SK-N-SH (cell line): ENCODE data around the gene MICB. TPM values are rescaled to one million over a fixed set of nuclear protein-coding genes. Genes with fewer than 3 reads are reported as not detected.
A peak's percentile ranks its signal among the peaks of the same experiment; 100 is the strongest.

ENCODE experiments used
- CTCF ChIA-PET: fragments of 300-600, 350-600 bp; formaldehyde crosslinking; extraction: SDS; loops from one replicate; lab custom pipeline; 2021; lab: Yijun Ruan, JAX
- POLR2A ChIA-PET: fragments of 350-600 bp; sonication (Branson Sonifier 250); formaldehyde crosslinking; extraction: SDS; loops from one replicate; lab custom pipeline; 2020; ENCODE audit warnings: antibody characterized with exemption, inconsistent platforms; lab: Yijun Ruan, JAX
- DNase-seq: peaks from one replicate; pipeline ENCODE4 v3.0.0; 2012
- H2AFZ ChIP-seq: fragments of 200-600 bp; sonication (generic); 2 replicates; pipeline ENCODE4 v1.8.1; 2016; ENCODE audit warnings: antibody characterized with exemption, mild to moderate bottlenecking, low read depth
- H3F3A ChIP-seq: fragments of 200-600 bp; sonication (generic); replicated peaks from 2 replicates; pipeline ENCODE3; 2016; ENCODE audit warnings: antibody characterized with exemption, mild to moderate bottlenecking; ENCODE audit not compliant: insufficient read depth
- H3K27ac ChIP-seq, 2 experiments: fragments of 200-500 bp in 1 of 2; fragments of 200-600 bp in 1 of 2; sonication (Bioruptor generic) in 1 of 2; sonication (generic), shearing (Covaris generic) in 1 of 2; 2 replicates each; pipeline versions ENCODE4 v1.5.1 to v1.6.1; 2014 to 2016; ENCODE audit warnings: low read depth in 2 of 2, inconsistent platforms in 1 of 2, low read length in 1 of 2, mild to moderate bottlenecking in 1 of 2, mixed read lengths in 1 of 2
- H3K27me3 ChIP-seq: fragments of 200-600 bp; sonication (generic), shearing (Covaris generic); 2 replicates; pipeline ENCODE4 v1.6.1; 2016; ENCODE audit warnings: mixed run types; ENCODE audit not compliant: insufficient read depth
- H3K36me3 ChIP-seq, 2 experiments: fragments of 200-500 bp in 1 of 2; fragments of 200-600 bp in 1 of 2; sonication (Bioruptor generic) in 1 of 2; sonication (generic) in 1 of 2; replicated peaks in 1 of 2; 2 replicates each; pipeline versions ENCODE3 to v1.5.1; 2014 to 2016; ENCODE audit warnings: low read length in 1 of 2, mild to moderate bottlenecking in 1 of 2; ENCODE audit not compliant: insufficient read depth in 2 of 2, control insufficient read depth in 1 of 2
- H3K4me1 ChIP-seq, 2 experiments: fragments of 200-500 bp in 1 of 2; fragments of 200-600 bp in 1 of 2; sonication (Bioruptor generic) in 1 of 2; sonication (generic), shearing (Covaris generic) in 1 of 2; 2 replicates each; pipeline versions ENCODE4 v1.5.1 to v1.6.1; 2014 to 2016; ENCODE audit warnings: low read depth in 1 of 2, low read length in 1 of 2, mixed run types in 1 of 2; ENCODE audit not compliant: insufficient read depth in 2 of 2, control insufficient read depth in 1 of 2
- H3K4me2 ChIP-seq: fragments of 200-600 bp; sonication (generic), shearing (Covaris generic); 2 replicates; pipeline ENCODE4 v1.6.1; 2017; ENCODE audit warnings: mixed run types
- H3K4me3 ChIP-seq, 2 experiments: fragments of 200-500 bp in 1 of 2; fragments of 200-600 bp in 1 of 2; sonication (Bioruptor generic) in 1 of 2; sonication (generic), shearing (Covaris generic) in 1 of 2; 2 replicates each; pipeline versions ENCODE4 v1.5.1 to v1.8.1; 2014 to 2016; ENCODE audit warnings: low read depth in 2 of 2, inconsistent platforms in 1 of 2, low read length in 1 of 2, mild to moderate bottlenecking in 1 of 2, mixed read lengths in 1 of 2, moderate library complexity in 1 of 2
- H3K79me2 ChIP-seq: fragments of 200-600 bp; sonication (generic); 2 replicates; pipeline ENCODE4 v1.8.1; 2017; ENCODE audit warnings: mild to moderate bottlenecking; ENCODE audit not compliant: insufficient read depth
- H3K9ac ChIP-seq: fragments of 200-600 bp; sonication (generic); 2 replicates; pipeline ENCODE4 v1.6.1; 2017; ENCODE audit warnings: mixed run types
- H3K9me2 ChIP-seq: fragments of 200-600 bp; sonication (generic); 2 replicates; pipeline ENCODE4 v1.6.1; 2017; ENCODE audit warnings: mixed run types
- H3K9me3 ChIP-seq: fragments of 200-600 bp; sonication (generic); 2 replicates; pipeline ENCODE4 v1.6.1; 2017; ENCODE audit warnings: mixed run types, mild to moderate bottlenecking, moderate library complexity
- H4K20me1 ChIP-seq: fragments of 200-600 bp; sonication (generic); 2 replicates; pipeline ENCODE4 v1.6.1; 2017; ENCODE audit warnings: mild to moderate bottlenecking, mixed run types; ENCODE audit not compliant: insufficient read depth
- CHD2 ChIP-seq: fragments of 150-350 bp; IDR thresholded peaks from 2 replicates; pipeline ENCODE4 v1.6.1; 2018; ENCODE audit warnings: low read length; ENCODE audit not compliant: partially characterized antibody
- FOXJ3 ChIP-seq: sonication (generic); formaldehyde crosslinking; IDR thresholded peaks from 2 replicates; pipeline ENCODE4 v1.5.1; 2020; ENCODE audit warnings: mild to moderate bottlenecking, missing genetic modification reagents
- MEF2A ChIP-seq: IDR thresholded peaks from 2 replicates; pipeline ENCODE4 v1.4.0; 2012; ENCODE audit warnings: low read depth, borderline replicate concordance
- MXI1 ChIP-seq: IDR thresholded peaks from 2 replicates; pipeline ENCODE4 v1.6.1; 2012; ENCODE audit warnings: mild to moderate bottlenecking, low read depth, low read length, improper control_type of control experiment
- TEAD4 ChIP-seq: IDR thresholded peaks from 2 replicates; pipeline ENCODE4 v1.4.0; 2012; ENCODE audit warnings: mild to moderate bottlenecking, borderline replicate concordance; ENCODE audit not compliant: insufficient read depth
- WGBS: methylation state at CpG from one replicate; pipeline ENCODE4 v1.1.6; 2017; ENCODE audit warnings: low lambda C conversion rate; 5-methylcytosine and 5-hydroxymethylcytosine counted together
- polyA plus RNA-seq, 3 experiments: library from polyadenylated mRNA; depleted of rRNA; stranded (reverse); fragments of >200 nt; gene quantifications; 2 replicates each; pipeline ENCODE4 v1.2.3, GENCODE V29; 2012
- TF ChIP-seq, protein P1 (sequence below): IDR thresholded peaks from 2 replicates; pipeline ENCODE4 v1.6.1; 2012; ENCODE audit warnings: mild to moderate bottlenecking, low read depth, low read length, moderate library complexity
- TF ChIP-seq, protein P2 (sequence below): IDR thresholded peaks from 2 replicates; pipeline ENCODE4 v1.4.0; 2012; ENCODE audit warnings: low read depth
- TF ChIP-seq, protein P3 (sequence below): IDR thresholded peaks from 2 replicates; pipeline ENCODE4 v1.4.0; 2012; ENCODE audit warnings: low read depth, borderline replicate concordance

The MICB gene
- polyA plus RNA-seq, 1 of the 3 experiments (the other 2 are of a cell fraction), result 9.7 TPM

DNA sequence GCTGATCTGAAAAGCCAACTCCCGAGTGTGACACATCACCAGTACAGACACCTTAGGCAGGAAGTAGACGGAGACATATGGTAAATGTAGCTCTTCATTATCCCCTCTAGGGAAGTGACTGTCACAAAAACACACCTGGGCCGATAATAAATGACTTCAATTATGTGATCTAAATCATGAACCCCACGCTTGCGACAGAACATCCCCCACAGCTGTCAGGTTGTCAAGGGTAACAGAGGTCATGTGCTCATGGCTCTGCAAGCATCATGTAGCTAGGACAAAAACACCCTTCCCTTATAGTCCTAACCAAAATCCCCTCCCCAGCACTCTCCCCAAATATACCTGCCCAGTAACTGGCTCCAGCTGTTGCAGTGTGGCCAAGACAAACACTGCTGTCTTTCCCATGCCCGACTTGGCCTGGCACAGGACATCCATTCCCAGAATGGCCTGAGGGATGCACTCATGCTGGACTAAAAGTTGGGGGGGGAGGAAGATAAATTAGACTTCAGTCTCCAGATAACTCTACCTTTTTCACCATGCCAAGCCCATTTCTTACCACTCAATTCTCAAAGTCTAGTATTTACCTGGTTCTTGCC is 41.0 kb downstream of the MICB start (continued):
- TF ChIP-seq, protein P1, sequence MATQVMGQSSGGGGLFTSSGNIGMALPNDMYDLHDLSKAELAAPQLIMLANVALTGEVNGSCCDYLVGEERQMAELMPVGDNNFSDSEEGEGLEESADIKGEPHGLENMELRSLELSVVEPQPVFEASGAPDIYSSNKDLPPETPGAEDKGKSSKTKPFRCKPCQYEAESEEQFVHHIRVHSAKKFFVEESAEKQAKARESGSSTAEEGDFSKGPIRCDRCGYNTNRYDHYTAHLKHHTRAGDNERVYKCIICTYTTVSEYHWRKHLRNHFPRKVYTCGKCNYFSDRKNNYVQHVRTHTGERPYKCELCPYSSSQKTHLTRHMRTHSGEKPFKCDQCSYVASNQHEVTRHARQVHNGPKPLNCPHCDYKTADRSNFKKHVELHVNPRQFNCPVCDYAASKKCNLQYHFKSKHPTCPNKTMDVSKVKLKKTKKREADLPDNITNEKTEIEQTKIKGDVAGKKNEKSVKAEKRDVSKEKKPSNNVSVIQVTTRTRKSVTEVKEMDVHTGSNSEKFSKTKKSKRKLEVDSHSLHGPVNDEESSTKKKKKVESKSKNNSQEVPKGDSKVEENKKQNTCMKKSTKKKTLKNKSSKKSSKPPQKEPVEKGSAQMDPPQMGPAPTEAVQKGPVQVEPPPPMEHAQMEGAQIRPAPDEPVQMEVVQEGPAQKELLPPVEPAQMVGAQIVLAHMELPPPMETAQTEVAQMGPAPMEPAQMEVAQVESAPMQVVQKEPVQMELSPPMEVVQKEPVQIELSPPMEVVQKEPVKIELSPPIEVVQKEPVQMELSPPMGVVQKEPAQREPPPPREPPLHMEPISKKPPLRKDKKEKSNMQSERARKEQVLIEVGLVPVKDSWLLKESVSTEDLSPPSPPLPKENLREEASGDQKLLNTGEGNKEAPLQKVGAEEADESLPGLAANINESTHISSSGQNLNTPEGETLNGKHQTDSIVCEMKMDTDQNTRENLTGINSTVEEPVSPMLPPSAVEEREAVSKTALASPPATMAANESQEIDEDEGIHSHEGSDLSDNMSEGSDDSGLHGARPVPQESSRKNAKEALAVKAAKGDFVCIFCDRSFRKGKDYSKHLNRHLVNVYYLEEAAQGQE, result no peak
- TF ChIP-seq MEF2A (no peak), CHD2 (no peak), FOXJ3 (CRISPR knock-in tag) (no peak), TEAD4 (no peak)
- TF ChIP-seq, protein P2, sequence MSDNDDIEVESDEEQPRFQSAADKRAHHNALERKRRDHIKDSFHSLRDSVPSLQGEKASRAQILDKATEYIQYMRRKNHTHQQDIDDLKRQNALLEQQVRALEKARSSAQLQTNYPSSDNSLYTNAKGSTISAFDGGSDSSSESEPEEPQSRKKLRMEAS, result no peak

DNA sequence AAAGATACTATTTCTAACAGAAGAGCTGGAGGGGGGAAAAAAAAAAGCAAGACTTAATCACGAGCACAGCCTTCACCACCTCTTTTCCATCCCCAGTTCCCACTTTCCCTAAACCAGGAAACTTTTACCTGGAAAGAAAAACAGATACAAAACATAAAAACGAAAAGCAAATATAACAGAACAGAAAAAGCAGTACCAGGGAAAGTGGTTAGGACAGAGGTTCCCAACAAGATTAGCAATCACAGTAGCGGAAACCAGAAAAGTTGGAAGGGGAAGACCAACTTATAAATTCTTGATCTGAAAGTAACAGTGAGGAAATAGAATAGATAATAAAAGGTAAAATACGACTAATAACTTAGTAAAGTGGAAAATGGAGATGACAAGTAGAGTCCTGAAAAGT is 42.7 kb downstream of the MICB start:
- Histone ChIP-seq H3K4me2 (peak overlapping the region; percentile 87), H3K27ac (peak overlapping the region; percentile 95 to 97; a peak in 2 of 4 replicates), H3F3A (peaks cover 4% of the 10 kb centered on the region), H3K4me3 (peak overlapping the region; percentile 74 to 91), H2AFZ (no peak overlapping the region), H3K4me1 (peaks cover 15 to 20% of the 10 kb centered on the region in 2 experiments; a peak in 3 of 4 replicates), H3K9me2 (no peaks in the 10 kb centered on the region), H3K27me3 (no peaks in the 10 kb centered on the region), H3K9me3 (no peaks in the 10 kb centered on the region), H3K36me3 (peaks cover 34 to 45% of the 10 kb centered on the region in 2 experiments), H4K20me1 (peaks cover 54% of the 10 kb centered on the region), H3K9ac (peak overlapping the region; percentile 96), H3K79me2 (peaks cover 71% of the 10 kb centered on the region)
- WGBS, result 6% methylated on average over 4 of the region's 4 CpGs
- no peak for TF ChIP-seq MXI1
- TF ChIP-seq, protein P3, sequence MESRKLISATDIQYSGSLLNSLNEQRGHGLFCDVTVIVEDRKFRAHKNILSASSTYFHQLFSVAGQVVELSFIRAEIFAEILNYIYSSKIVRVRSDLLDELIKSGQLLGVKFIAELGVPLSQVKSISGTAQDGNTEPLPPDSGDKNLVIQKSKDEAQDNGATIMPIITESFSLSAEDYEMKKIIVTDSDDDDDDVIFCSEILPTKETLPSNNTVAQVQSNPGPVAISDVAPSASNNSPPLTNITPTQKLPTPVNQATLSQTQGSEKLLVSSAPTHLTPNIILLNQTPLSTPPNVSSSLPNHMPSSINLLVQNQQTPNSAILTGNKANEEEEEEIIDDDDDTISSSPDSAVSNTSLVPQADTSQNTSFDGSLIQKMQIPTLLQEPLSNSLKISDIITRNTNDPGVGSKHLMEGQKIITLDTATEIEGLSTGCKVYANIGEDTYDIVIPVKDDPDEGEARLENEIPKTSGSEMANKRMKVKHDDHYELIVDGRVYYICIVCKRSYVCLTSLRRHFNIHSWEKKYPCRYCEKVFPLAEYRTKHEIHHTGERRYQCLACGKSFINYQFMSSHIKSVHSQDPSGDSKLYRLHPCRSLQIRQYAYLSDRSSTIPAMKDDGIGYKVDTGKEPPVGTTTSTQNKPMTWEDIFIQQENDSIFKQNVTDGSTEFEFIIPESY, result no peak
- ChIA-PET CTCF (interaction anchor here (1.0 to 11.9 kb wide), 2 partner anchors 9 to 58 kb away, joined by 3 to 301 read pairs; partner anchors contain the start of gene NCR3), POLR2A (interaction anchor here (3.4 kb wide), 1 partner anchor 9 kb away, joined by 12 read pairs; no protein-coding TSS in a partner anchor)
- no peak for DNase-seq
